Retina (tissue), 1 donor: ENCODE results near the gene SERPINA4.
A peak's percentile ranks its signal among the peaks of the same experiment; 100 is the strongest.

Experiments used
- DNase-seq: peaks from one replicate; pipeline ENCODE4 v3.0.0-alpha.2; 2016

The SERPINA4 gene

GRCh38 chr14:94543449-94544124 is 17.7 kb upstream of the SERPINA4 start:
- DNase-seq: no peak

DNA sequence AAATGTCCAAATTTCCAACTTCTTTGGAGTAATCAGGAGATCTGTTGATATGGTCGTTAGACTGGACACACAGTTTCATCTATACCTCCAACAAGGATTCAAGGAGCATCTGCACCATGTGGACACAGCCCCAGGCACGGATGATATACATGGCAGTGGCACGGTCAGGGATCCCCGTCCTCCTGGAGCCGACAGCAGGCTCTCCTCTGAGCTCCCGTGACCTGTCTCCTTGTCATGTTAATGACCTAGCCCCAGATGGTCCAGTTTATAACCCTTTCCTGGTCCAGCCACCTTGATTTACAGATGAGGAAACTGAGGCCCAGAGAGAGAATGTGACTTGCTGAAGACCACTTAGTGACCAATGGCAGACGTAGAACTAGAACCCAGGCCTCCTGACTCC is 16.5 kb upstream of the SERPINA4 start:
- no peak for DNase-seq

DNA sequence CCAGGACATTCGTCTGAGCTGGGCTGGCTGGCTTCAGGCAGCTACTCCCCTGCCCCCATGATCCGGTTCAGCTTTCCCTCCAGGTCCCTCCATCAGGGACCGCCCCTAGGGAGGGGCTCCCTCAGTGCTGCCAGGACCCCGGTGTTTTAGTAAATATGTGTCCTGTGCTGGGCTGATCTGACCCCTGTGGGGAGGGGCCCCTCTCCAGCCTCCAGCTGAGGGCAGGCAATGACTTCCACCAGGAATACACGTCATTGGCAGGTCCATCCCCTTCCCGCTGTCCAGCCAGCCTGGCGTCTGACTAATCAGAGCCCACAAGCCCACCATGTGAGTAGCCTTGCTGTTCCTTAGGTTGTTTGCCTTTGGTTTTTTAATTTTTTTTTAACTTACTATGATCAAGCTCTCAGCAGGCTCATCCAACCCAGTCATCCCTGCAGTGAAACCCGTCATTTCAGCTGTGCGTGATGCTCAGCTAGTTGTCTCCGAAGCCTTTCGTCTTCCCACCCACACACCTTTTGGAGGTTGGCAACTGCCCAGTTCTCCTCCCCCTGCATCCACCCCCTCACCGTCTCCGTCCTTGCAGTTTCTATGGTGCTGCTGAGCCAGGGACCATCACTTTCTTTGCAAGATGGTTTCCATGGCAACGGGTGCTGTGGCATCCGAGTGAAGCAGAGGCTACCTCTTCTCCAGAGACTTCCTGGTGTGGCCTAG is 16.0 kb upstream of the SERPINA4 start:
- DNase-seq: no peak

GRCh38 chr14:94547151-94547680 is 14.0 kb upstream of the SERPINA4 start:
- DNase-seq: no peak

DNA sequence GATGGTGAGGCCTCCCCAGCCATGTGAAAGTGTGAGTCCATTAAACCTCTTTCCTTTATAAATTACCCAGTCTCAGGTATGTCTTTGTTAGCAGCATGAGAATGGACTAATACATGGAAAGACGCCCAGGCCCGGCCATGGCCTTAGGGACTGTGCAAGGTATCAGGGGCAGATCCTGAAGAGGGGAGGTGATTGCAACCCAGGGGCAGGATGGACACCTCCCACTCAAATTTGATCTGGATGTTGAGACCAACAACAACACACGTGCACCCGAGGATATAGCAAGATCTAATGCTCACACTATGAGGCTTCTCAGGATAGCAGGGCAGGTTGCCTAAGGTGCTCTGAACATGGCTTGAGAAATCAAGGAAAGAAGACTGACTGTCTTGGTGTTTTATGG is 13.5 kb upstream of the SERPINA4 start:
- no peak for DNase-seq

DNA sequence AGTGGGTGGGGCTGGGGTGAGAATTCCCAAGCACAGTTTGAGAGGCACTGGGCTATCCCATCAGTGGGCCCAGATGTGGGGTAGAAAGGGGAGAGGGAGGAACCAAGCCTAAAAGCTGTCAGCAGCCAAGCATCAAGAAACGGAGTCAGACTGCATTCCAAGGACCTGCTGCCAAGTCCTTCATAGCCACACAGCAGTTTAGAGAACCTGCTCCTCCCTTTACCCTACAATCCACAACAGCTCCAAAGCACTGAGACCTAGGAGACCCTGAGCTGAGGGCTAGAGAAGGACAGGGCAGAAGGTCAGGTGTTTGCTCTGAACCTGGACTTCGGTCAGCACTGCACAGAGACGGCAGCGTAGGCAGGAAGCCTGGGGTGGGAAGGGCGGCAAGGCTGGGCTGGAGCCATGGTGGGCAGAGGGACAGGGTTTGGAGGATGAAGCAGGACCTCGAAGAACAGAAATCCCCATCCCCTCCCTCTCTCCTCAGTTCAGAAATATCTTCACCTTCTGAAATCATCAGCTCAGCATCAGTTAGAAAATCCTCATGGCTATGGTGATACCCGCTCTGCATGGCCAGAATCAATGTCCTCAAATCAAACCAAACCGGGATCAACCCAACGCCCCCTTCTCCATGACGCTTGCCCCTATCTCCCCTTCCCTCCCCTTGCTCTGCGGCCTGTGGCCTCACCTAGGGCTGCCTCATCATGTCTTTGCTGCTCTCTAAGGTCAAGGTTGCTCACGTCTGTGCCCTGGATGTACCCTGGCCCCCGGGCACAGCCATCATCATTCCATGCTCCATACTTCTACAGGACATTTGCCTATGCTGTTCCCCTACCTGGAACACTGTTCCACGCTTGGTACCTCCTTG is 12.9 kb upstream of the SERPINA4 start:
- DNase-seq: no peak

GRCh38 chr14:94548999-94549985 is 11.9 kb upstream of the SERPINA4 start:
- peak; percentile 89 for DNase-seq

DNA sequence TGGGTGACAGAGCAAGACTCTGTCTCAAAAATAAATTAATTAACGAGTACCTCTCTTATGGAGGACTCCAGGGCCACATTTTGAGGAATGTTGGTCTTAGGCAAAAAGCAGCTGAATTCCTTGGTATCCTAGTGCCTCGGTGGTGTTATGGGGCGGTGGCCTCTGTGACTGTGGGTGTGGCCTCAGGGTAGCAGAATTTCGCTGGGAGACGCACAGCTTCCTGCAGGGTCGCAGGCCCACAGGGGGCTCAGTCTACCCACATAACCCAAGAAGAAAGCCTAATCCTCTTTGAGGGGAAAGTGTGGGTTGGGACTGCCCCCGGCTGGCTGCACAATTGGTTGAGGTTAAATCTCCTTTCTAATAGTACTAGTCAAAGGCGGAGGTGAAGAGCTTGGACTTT is 11.2 kb upstream of the SERPINA4 start:
- no peak for DNase-seq

GRCh38 chr14:94555991-94556390 is 5.3 kb upstream of the SERPINA4 start:
- no peak for DNase-seq

DNA sequence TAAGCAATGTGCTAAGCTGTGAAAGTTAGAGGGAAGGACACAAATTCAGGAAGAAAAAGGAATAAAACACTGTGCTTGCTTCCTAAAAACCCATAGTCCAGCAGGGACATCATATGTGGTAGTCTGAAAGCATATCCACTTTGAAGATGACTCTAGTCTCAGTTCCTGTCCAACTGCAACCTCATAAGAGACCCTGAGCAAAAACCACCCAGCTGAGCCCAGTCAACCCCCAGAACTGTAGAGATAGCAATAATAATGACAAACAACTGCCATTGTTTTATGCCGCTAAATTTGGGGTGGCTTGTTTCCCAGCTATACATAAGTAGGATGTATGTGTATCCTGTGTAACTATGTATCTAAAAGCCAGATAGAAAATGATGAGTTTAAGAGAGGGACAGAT is 3.9 kb upstream of the SERPINA4 start:
- no peak for DNase-seq

GRCh38 chr14:94558842-94559241 is 2.4 kb upstream of the SERPINA4 start:
- no peak for DNase-seq

DNA sequence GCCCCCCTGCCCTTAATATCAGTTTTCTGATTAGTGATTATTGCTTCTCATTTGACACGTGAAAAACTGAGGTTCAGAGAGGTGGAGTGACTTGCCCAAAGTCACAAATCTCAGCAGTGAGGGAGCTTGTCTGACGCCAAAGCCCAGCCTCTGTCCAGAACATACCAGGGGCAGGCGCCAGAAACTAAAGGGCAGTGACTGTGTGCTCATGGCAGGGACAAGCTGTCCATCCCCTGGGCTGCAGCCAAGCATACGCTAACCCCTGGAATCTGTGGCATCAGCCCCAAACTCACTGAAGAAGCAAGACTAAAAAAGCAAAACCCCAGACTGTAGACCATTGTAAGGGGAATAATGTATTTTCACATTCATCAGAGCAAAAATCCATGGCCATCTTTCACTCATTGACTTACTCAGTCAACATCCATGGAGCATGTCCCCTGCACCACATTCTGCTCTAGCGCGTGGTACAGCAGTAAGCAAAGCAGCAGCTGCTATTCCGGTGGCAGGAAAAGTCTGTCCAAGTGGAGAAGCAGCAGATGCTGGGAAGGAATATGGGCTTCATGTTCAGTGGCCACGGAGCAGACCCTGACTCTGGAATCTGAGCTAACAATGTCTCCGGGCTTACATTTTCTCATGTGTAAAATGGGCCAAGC is 1.5 kb upstream of the SERPINA4 start:
- no peak for DNase-seq

GRCh38 chr14:94560291-94560665 is 964 bp upstream of the SERPINA4 start:
- no peak for DNase-seq

DNA sequence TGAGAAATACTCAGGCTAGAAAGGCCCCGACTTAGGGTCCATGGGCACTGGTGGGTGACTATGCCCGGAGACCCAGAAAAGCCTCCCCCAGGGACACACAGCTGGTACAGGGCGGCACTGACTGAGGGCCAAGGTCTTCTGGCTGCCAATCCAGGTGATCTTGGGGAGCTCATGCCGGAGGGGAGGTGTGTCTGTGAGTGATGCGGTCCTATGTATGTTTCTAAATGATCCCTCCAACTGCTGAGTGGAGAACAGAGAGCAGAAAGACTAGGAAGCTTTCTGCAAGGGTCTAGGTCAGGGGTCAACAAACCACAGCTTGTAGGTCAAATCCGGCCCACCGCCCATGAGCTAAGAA is 391 bp downstream of the SERPINA4 start:
- DNase-seq: no peak

DNA sequence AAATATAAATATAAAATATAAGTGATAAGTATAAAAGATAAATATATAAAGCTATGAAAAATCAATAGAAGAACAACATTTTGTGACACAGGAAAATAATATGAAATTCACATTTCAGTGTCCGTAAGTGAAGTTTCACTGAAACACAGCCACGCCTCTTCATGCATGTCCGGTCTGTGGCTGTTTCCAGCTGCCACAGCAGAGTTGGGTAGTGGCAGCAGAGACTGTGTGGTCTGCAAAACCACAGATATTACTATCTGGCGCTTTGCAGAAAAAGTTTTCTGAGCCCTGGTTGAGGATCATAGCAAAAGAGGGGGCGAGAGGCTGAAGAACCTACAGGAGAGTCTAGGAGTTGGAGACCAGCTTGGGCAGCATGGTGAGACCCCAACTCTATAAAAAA is 780 bp downstream of the SERPINA4 start:
- no peak for DNase-seq

DNA sequence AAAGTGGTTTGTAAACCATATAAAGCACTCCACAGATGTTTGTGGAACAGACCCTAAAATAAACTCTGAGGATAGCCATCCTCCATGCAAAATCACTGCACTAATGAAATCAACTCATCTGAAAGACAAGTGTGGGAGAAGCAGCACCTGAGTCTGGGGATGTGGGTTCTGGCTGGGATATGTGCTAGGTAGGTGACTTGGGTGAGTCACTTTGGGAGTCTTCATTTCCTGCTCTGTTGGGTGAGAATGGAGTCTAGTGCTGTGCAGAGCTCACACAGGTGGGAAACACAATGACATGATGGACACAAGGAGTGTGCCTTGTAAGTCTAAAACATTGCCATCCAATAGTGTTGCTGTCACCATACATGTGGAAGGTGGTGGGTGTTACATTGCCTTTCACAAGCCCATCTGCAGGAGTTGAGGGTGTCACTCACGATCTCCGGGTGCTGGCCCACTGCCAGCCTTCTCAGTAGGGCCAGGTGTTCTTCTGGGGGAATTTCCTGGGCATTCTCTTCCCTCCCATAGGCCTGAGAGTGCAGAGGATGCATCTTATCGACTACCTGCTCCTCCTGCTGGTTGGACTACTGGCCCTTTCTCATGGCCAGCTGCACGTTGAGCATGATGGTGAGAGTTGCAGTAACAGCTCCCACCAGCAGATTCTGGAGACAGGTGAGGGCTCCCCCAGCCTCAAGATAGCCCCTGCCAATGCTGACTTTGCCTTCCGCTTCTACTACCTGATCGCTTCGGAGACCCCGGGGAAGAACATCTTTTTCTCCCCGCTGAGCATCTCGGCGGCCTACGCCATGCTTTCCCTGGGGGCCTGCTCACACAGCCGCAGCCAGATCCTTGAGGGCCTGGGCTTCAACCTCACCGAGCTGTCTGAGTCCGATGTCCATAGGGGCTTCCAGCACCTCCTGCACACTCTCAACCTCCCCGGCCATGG is 2.0 kb downstream of the SERPINA4 start:
- no peak for DNase-seq

DNA sequence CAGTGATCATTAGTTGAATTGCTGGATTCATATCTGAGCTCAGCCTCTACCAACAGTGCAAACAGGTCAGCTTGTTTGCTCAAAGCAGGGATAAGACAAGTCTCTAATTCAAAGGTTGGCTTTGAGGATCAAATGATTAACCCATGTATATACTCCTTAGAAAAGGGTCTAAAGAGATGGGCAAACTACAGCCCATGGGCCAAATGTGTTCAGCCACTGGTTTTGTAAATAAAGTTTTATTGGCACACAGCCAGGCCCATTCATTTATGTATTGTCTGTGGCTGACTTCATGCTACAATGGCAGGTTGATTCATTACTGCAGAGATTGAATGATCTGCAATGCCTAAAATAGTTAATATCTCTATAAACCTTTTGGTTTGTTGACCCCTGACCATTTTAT is 3.1 kb downstream of the SERPINA4 start:
- no peak for DNase-seq

DNA sequence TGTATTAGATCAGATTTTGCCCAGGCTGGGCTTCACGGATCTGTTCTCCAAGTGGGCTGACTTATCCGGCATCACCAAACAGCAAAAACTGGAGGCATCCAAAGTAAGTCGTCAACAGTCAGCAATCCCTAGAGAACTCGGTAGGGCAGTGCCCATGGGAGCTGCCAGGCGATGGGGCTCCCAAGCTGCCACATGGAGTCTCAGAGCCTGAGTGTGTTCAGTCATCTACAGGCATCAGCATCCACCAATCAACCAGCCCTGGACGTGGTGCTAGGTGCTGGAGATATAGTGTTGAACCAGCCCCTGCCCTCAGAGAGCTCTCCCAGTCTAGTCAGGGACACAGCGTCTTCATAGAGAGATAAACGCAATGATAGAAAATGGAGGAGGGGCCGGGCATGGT is 6.9 kb downstream of the SERPINA4 start:
- DNase-seq: no peak

DNA sequence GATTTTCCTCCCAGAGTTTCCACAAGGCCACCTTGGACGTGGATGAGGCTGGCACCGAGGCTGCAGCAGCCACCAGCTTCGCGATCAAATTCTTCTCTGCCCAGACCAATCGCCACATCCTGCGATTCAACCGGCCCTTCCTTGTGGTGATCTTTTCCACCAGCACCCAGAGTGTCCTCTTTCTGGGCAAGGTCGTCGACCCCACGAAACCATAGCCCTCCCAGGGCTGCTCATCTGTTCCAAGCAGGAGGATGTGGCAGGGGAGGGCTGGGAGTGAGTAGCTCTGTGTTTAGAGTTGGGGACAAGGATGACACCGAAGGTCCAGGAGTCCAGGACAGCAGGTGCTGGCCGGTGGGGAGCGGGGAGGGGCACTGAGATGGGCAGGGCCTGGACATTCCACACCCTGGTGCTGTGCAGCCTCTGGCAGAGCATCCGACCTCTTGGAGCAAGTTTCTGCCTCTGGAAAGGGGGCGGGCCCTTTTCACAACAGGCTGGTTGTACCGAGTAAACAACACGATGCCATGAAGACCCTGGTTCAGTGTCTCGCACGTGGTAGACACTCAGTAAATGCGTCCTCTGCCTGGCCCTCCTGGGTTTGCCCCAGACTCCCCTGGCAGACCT is 8.2 kb downstream of the SERPINA4 start:
- no peak for DNase-seq

DNA sequence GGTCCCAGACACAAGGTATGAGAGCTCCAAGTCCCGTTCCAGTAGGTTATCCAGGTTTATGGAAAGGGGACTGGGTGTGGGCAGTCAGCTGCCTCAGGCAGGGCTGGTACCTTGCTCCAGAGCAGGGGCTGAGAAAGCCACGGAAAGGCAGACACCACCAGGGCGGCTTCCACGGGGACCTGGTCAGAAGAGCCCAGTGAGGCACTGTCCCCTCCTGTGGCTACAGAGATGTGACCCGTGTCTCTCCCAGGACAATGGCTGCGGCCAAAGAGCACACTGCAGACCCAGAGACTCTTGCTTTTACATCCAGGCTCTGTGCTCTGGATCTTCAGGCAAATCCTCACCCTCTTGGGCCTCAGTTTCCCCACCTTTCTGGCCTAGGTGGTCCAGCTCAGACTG is 8.8 kb downstream of the SERPINA4 start:
- DNase-seq: no peak
